COLO668 (cell line): ENCODE data around the gene CEP72.
"Not testable (repeated sequence)": the region's sequence is repeated elsewhere in the genome, so short reads cannot be mapped to it uniquely, and the experiment has no call there.

Source experiments
- DNase-seq: peaks from one replicate; lab custom pipeline; 2025; ENCODE audit not compliant: unreplicated experiment; lab: John Stamatoyannopoulos, UW

The CEP72 gene

GRCh38 chr5:669111-669841 is 57.1 kb downstream of the CEP72 start:
- peak; percentile 29 for DNase-seq

DNA sequence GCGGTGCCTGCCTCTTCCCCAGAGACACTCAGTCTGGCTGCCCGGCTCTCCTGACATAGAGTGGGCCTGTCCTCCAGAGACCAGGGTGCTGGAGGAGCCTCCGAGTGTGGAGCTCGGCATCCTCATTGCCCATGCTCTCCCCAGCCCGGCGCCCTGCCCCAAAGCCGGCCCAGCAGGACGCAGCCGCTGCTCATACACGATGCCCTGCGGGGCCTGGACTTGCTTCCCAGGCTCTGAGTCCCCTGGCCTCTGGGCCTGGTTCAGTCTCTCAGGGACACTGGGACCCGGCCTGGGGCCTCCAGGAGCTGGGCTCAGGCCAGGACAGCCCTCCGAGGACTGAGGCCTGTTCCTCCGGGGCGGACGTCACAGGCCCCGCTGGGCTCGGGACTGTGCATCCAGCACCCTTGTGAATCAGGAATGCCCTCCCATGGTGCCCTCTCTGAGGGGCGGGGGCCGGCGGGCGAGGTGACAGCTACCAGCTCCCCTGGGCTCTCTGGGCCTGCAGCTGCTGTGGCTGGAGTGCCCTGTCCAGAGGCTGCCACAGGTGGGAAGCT is 57.8 kb downstream of the CEP72 start:
- DNase-seq, result no peak

DNA sequence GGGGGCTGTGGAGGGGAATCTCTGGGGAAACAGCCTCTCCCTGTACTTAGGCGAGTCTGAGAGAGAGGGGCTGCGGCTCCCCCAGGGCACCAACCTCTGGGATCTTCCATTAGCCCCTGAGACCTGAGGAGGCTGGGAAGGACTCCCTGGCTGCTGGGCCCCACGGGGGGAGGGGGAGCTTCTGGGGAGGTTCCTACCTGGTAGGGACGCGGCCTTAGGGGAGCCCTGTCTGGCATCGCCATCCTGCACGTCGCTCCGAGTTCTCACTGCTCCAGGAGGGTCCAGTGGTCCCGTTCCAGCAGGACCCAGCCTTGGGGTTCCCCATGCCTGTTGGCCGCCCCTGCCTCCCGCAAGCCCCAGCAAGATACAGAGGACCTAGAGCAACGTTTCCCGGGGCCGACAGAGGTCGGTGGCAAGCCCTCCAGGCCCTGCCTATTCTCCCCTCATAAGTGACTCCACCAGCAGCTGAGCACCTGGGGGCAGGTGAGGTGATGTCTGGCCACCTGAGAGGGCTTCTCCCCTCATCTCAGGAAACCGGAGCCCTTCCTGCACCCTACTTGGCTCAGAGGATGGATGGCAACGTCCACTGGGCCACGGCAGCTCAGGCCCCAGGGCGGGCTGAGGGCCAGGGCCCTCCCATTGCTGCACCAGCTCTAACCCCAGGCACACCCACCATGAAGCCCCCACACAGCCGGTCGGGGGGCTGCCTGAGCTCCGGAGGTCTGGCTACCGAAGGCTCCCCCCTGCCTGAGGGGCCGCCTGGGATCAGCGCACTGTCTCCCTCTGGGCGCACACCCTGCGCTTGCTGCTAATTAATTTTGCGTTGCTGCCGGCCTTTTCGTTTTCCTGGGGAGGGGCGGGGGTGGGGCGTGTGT is 58.5 kb downstream of the CEP72 start:
- DNase-seq, result no peak

DNA sequence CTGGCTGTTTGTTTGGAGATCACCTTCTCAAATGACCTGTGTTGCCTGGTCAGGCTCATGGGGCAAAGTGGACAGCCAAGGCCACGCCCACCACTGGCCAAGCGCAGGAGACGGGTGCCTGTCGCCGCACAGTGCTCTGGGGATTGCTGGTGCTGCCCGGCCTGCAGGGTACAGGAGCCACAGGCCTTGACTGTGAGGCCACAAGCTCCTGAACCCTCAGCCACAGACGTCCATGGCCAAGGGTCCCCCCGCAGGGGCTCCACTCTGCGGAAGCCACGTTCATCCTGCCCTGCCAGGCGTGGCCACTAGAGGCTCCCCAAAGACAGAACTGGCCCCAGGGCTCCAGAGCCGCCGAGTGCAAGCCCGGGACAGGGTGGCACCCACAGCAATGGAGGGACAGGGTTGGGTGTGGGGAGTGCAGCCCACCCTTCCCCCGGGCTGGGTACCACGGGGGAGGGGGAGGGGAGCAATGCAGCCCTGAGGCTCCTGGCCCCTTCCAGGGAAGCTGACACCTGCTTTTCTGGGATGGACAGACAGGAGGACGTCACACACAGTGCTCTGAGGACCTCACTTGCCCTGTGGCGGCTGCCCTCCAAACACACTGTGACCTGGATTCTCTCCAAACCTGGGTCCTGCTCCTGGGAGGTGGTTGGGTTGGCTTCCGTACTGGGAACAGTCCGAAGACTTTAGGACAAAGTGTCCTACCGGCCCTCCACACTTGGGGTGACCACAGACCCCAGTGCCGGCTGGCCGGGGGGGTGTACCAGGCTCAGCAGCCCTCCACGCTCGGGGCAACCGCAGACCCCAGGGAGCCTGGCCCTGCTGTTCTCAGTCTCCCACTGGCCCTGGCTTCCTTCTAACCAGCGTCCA is 59.6 kb downstream of the CEP72 start:
- DNase-seq, result peak; percentile 79

DNA sequence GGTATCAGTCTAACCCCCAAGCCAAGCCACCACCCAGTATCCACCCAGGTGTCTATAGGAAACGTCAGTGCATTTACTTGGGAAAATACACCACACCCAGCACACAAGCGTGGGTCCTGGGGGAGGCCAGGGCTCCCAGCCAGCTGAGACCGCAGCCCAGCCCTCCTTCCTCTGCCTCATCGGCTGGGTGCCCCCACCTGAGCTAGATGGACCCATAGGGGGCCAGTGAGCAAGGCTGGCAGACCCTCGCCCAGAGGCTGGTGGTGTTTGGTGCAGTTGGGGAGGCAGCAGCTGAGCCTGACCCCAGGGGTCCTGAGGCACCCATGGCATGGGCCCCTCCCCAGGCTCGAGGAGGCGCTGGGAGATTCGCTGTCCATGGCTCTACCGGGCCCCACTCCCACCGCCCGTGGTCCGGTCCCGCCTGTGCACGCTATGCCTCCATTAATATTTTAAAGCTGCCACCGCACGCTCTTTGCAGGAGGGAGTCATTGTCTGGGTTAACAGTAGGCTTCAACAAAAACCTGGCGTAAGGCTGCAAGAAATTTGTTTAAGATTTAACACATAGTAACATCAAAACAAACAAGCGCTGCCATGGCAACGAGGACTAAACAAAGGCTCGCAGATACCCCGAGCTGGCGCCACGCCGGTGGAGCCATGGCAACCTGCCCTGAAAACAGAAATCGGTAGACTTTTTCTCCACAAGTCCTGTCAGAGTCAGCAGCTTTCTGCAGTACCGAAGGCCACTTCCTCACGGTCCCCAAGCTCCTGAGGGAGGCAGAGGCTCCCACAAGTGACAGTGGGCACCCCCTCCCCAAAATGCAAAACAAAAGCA is 60.4 kb downstream of the CEP72 start:
- peak; percentile 96 for DNase-seq

DNA sequence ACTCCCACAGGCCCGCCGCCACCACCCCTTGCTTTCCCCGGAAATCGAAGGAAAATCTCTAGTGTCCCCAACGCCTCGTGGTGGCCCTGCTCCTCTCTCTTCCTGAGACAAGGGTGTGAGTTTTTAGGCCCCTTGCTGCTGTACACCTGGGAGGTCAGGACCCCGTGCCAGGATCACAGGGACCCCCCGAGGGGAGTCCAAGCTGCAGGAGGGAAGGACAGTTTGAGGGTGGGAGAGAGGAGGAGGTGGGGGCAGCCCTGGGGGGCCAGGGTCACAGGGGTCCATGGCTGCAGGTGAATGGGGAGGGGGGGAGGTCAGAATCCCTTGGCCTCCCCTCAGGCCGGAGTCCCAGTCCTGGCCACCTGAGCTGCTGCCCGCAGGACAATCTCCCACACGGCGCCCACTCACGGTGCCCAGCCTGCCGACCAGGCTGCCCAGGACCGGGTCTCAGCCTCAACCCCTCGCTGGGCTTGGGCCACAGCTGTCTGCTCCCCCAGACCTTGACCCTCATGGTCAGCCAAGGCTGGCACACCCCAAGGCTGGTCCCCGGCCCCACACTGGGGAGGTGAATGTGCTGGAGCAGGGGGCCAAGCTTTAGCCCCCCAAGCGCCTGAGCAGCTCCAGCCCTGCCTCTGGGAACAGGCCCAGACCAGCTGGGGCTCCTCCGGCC is 61.2 kb downstream of the CEP72 start:
- no peak for DNase-seq

- peak; percentile 38 for DNase-seq
Measured at GRCh38 chr5:673831-674629, 61.9 kb downstream of the CEP72 start.

- DNase-seq, result peak; percentile 42
Measured at GRCh38 chr5:674630-675011, 62.5 kb downstream of the CEP72 start.

DNA sequence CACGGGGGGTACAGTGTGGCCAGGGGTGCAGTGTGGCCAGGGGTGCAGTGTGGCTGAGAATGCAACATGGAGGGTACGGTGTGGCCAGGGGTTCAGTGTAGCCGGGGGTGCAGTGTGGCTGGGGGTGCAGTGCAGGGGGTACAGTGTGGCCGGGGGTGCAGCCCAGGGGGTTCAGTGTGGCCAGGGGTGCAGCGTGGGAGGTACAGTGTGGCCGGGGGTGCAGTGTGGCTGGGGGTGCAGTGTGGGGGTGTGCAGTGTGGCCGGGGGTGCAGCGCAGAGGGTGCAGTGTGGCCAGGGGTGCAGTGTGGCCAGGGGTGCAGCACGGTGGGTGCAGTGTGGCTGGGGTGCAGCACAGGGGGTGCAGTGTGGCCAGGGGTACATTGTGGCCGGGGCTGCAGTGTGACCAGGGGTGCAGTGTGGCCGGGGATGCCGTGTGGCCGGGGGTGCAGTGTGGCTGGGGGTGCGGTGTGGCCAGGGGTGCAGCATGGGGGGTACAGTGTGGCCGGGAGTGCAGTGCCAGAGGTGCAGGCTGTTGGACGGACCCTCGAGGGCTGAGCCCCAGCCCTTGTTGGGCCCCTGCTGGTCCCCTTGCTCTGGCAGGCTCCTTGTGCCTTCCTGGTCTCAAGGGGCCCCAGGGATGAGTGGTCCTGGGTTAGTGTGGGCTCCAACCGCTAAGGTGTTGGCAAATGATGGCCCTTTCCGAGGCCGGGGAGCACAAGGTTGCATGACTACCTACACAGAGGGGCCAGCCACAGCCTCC is 63.2 kb downstream of the CEP72 start:
- no peak for DNase-seq

GRCh38 chr5:675871-676698 is 63.9 kb downstream of the CEP72 start:
- DNase-seq, result no peak

- no peak for DNase-seq
Measured at GRCh38 chr5:676699-677076, 64.5 kb downstream of the CEP72 start.

DNA sequence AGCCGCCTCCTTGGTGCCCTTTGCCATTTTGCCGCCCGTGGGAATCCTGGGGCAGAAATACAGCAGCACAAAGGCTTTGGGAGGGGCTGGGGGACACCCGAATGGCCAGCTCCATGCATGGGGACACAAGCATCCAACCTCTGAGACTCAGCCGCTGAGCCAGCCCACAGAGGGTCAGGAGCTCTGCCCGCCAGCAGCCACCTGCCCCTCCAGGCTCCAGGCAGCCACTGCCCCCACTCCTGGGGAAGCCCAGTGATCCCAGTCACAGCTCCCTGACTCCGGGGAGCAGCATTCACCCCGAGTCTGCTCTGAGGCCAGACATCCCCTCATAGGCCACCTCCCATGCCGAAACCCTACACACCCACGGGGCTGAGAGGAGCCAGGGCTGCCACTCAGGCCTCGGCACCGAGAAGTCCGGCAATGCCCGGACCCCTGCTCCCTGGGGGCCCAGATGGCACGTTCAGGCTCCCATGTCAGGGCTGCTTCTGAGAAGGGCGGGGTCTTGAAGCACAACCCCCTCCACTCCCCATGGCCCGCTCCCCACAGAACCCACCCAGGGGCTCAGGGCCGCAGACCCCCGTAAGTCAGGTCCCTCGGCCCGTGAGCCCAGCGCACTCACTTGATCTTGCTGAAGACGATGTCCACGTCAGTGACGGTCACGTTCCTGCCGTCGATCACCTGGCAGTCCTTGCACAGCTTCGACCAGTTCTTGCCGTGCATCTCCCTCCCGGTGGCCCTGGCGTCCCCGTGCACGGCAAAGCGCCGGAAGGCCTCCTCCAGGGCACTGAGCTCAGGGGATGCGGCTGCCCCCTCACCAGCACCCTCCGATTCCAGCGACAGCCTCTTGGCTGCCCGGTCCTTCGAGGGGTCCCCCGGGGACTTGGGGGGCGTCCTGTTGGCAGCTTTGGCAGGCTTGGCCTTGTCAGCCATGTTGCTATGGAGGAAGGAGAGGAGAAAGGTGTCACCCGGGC is 65.3 kb downstream of the CEP72 start:
- DNase-seq, result no peak

GRCh38 chr5:678521-678920 is 66.4 kb downstream of the CEP72 start:
- DNase-seq, result not testable (repeated sequence)

GRCh38 chr5:679166-679895 is 67.2 kb downstream of the CEP72 start:
- not testable (repeated sequence) for DNase-seq

DNA sequence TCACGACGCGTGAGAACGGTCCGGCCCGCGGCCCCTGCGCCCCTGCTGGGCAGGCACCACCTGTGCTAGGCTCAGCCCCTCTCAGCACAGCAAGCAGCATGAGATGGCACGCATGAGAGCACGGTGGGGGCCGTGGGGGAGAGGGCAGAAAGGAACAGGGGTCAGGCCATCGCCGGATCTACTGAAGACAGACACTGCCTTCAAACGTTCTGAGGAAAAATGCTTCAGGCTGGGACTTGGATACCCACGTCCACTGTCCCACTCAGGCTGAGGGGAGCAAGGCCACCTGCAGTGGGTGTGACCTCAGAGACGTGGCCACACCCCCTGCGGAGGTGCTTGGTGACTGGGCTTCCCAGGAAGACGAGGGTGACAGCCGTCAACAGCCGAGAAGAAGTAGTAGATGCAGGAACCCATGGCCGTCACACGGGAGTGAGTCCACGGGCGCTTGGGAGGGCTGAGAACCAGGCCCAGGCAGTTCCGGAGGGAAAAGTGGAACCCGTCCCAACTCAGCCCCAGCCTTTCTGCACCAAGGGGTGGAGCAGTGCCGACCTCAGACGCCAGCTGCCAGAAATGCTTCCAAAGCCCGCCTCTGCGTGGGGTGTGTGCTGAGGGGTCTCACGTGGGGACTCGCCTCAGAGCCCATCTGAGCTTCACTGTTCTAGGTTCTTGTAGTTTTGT is 68.1 kb downstream of the CEP72 start:
- DNase-seq, result not testable (repeated sequence)
